Coronary artery (tissue), 2 donors: ENCODE measurements around the gene ASB4.

Source experiments
- DNase-seq: peaks from one replicate; pipeline ENCODE4 v3.0.0-alpha.2; 2017; ENCODE audit warnings: low spot score
- H3K27ac ChIP-seq, 2 donors: fragments of 200-600 bp; sonication (generic); one replicate each; pipeline ENCODE4 v1.5.1; 2016 to 2019
- H3K4me3 ChIP-seq: fragments of 200-600 bp; sonication (generic); 2 replicates; pipeline ENCODE4 v1.5.1; 2016; ENCODE audit warnings: mild to moderate bottlenecking, moderate library complexity
- CTCF ChIP-seq: fragments of 200-600 bp; sonication (generic); IDR thresholded peaks from one replicate; pipeline ENCODE4 v1.5.1; 2019; ENCODE audit warnings: antibody characterized with exemption

The ASB4 gene

GRCh38 chr7:95584769-95585425 lies 99.2 kb downstream of the ASB4 start:
- TF ChIP-seq CTCF = no peak

GRCh38 chr7:95585426-95585789 lies 99.7 kb downstream of the ASB4 start:
- DNase-seq = no peak
- H3K4me3 ChIP-seq = peak overlapping the region; percentile 98
- H3K27ac ChIP-seq = peak overlapping the region in 1 of 2 donors; percentile 28
- TF ChIP-seq CTCF = no peak

More at GRCh38 chr7:95584769-95585425, 99.2 kb downstream of the ASB4 start:
- DNase-seq = no peak
- peak overlapping the region in 1 of 2 donors; percentile 28 for H3K27ac ChIP-seq
- H3K4me3 ChIP-seq = peak overlapping the region; percentile 98

- peak overlapping the region; percentile 33 to 76 for H3K27ac ChIP-seq
- H3K4me3 ChIP-seq = peak overlapping the region; percentile 98
- TF ChIP-seq CTCF = no peak
- no peak for DNase-seq
Measured at GRCh38 chr7:95586951-95587301, 101.2 kb downstream of the ASB4 start.

GRCh38 chr7:95589031-95589430 lies 103.3 kb downstream of the ASB4 start:
- no peak for TF ChIP-seq CTCF
- Histone ChIP-seq H3K27ac (peak overlapping the region; percentile 73 to 90), H3K4me3 (peak overlapping the region; percentile 98)
- DNase-seq = no peak

- TF ChIP-seq CTCF = no peak
- H3K27ac ChIP-seq = peak overlapping the region; percentile 73 to 90
- H3K4me3 ChIP-seq = peak overlapping the region; percentile 98
- no peak for DNase-seq
Measured at GRCh38 chr7:95589766-95590165, 104.0 kb downstream of the ASB4 start.
